ENCODE results near the gene ACOD1. TPM values are rescaled to one million over a fixed set of nuclear protein-coding genes. Genes with fewer than 3 reads are reported as not detected.

The ACOD1 gene
- total and polyA plus RNA-seq, 10 of the 15 experiments (the other 5 are each of a cell fraction or from before 2014, with no cell fraction given) = not detected

- ChIA-PET SMC1A (ENCODE audit: uncharacterized antibody, unreplicated experiment) (interaction anchor here (1.0 to 2.1 kb wide), 4 partner anchors 11 to 72 kb away, joined by 3 to 7 read pairs (median 4); no protein-coding TSS in a partner anchor), POLR2A (no interaction called here), CTCF (interaction anchor here (0.6 to 1.5 kb wide), 3 partner anchors 16 to 387 kb away, joined by 3 read pairs; no protein-coding TSS in a partner anchor), RAD21 (ENCODE audit: unreplicated experiment) (interaction anchor here (1.7 kb wide), 1 partner anchor 70 kb away, joined by 6 read pairs; no protein-coding TSS in a partner anchor)
- no peaks in the 10 kb centered on the region for H3K9me3 ChIP-seq (replicated peaks; ENCODE audit: control insufficient read depth, insufficient read depth, low read length)
- no peak overlapping the region for H3K9ac ChIP-seq (ENCODE audit: control insufficient read depth, insufficient read depth, low read length)
- no peak for ATAC-seq
- intact Hi-C loops (cut with micrococcal nuclease; ENCODE audit: unreplicated experiment) = no loop called here
- no peak overlapping the region for H3K27ac ChIP-seq (ENCODE audit: control insufficient read depth, insufficient read depth)
- H3K79me2 ChIP-seq (ENCODE audit: control insufficient read depth, insufficient read depth, low read length) = no peaks in the 10 kb centered on the region
- WGBS (ENCODE audit: insufficient coverage, insufficient replicate concordance, low lambda C conversion rate, missing lambda C conversion rate) = 32% methylated on average over 6 of the region's 6 CpGs
- in situ Hi-C loops (cut with MboI) = loop anchor here (10.0 kb wide), 1 partner anchor 1099 kb away; no protein-coding TSS in a partner anchor
- no TSS peak for BruUV-seq (replicated peaks)
- H3K4me1 ChIP-seq (ENCODE audit: control insufficient read depth, insufficient read depth, low read length) = no peaks in the 10 kb centered on the region
- no peak overlapping the region for H2AFZ ChIP-seq (ENCODE audit: control insufficient read depth, low read depth, low read length)
- peaks cover 0 to 2% of the 10 kb centered on the region in 2 experiments; a peak in 2 of 4 replicates for H3K27me3 ChIP-seq (replicated peaks in 1 of 2; ENCODE audit: control insufficient read depth in 2 of 2, insufficient read depth in 2 of 2, low read length in 1 of 2)
- H3K4me3 ChIP-seq = no peak overlapping the region
- no peaks in the 10 kb centered on the region for H4K20me1 ChIP-seq (ENCODE audit: control insufficient read depth, insufficient read depth)
- H3K36me3 ChIP-seq (ENCODE audit: control insufficient read depth in 2 of 2, insufficient read depth in 2 of 2, low read length in 1 of 2) = no peaks in the 10 kb centered on the region
- DNase-seq (ENCODE audit: low read depth, low spot score) = no peak
- no peak overlapping the region for H3K4me2 ChIP-seq (ENCODE audit: control insufficient read depth, insufficient read depth)
- TF ChIP-seq BHLHE40 (IDR thresholded peaks at IDR 0.05; ENCODE audit: borderline replicate concordance in 1 of 2, low read depth in 2 of 2, low read length in 1 of 2) = no peak
- no peak for TF ChIP-seq MTA3 (IDR thresholded peaks at IDR 0.05; ENCODE audit: borderline replicate concordance, low read length)
- TF ChIP-seq IRF5 (IDR thresholded peaks at IDR 0.05; ENCODE audit: borderline replicate concordance) = no peak
- TF ChIP-seq BCL3 (IDR thresholded peaks at IDR 0.05; ENCODE audit: borderline replicate concordance, insufficient read depth, low read depth, low read length, poor library complexity, severe bottlenecking) = no peak
- no peak for TF ChIP-seq KLF5 (IDR thresholded peaks at IDR 0.05; ENCODE audit: partially characterized antibody)
- TF ChIP-seq NR2C1 (IDR thresholded peaks at IDR 0.05) = no peak
- TF ChIP-seq RCOR1 (conservative IDR thresholded peaks at IDR 0.05; ENCODE audit: low read depth, low read length) = no peak
- no peak for TF ChIP-seq RB1 (IDR thresholded peaks at IDR 0.05; ENCODE audit: borderline replicate concordance)
- no peak for FAIRE-seq
Measured at GRCh38 chr13:76973920-76974617, 25.8 kb downstream of the ACOD1 start.

All from GM12878 (cell line).